ENCODE results near the gene CREB3. TPM values are rescaled to one million over a fixed set of nuclear protein-coding genes. Genes with fewer than 3 reads are reported as not detected.
A peak's percentile ranks its signal among the peaks of the same experiment; 100 is the strongest.

CREB3 gene
- total RNA-seq, 1 donor from 2014 or later: 16.9 TPM

DNA sequence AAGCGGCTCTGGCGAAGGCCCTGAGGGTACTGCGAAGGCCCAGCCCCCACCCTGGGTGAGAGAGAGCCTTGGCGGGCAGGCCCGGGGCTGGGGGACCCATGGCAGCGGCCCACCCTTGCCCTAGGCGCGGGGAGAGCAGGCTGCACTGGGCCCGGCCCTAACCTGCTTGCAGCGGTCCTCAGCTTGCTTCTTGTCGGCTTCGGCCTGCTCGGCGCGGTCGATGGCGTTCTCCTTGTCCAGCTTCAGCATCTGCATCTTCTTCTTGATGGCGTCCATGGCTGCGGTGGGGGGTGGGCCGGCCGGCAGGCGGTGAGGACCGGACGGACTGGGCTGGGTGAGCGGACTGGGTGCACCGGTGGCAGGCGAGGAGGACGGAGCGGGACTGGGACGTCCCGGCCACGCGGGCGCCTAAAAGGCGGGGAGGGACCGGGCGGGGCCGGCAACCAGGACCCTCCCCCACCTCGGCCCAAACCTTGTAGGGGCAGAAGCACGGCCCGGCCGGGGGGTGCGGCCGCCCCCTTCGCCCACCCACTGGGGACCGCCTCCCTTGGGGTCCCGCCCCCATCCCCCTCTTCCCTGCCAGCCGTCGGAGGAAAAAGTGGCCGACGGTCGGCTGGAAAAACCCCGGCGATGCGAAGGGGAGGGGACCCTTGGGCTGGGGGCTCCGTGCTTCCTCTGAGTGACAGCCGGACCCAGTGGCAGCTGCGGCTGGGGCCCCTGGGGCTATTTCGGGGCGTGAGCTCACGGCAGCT lies 42.7 kb upstream of the CREB3 start, which contains the start of gene TPM2:
Gene TPM2 (minus strand): TSS at position 384 of the 752 bp plus-strand sequence. CDS start 108 bp downstream, at position 276.
- intact Hi-C loops (cut with micrococcal nuclease): loop anchor here (1.0 kb wide), 1 partner anchor 24 kb away; the partner anchor contains the start of gene ARHGEF39
- ATAC-seq (ENCODE audit: low read depth): no peak

DNA sequence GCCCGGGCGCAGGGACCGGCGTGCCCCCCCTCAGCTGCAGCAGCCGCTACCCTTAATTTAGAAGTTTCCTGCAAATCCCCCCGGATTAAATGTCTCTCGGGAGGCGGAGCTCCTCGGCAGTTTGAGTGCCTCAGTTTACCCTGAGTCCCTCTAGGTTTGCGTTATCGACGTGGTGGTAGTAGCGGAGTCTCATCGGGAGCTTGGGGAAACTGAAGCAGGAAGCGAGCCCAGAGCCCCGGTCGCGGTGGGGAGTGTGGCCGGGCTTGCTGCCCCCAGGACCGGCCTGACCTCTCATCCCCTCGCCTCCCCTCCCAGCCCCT lies 42.2 kb upstream of the CREB3 start:
- Mint-ChIP-seq H3K36me3 (ENCODE audit: low read depth) (peaks cover 2% of the 10 kb centered on the region), H3K9me3 (no peaks in the 10 kb centered on the region), H3K4me3 (peak overlapping the region; percentile 86), H3K4me1 (peaks cover 12% of the 10 kb centered on the region), H3K27ac (no peak overlapping the region), H3K27me3 (no peaks in the 10 kb centered on the region)
- ChIA-PET POLR2A (interaction anchor here (0.6 to 1.6 kb wide), 10 partner anchors 14 to 707 kb away, joined by 3 to 6 read pairs (median 4); partner anchors contain the start of genes CCDC107, CREB3, RMRP and TLN1), CTCF (interaction anchor here (0.8 to 3.1 kb wide), 3 partner anchors 25 to 192 kb away, joined by 3 to 8 read pairs (median 4); partner anchors contain the start of gene ARHGEF39)
- intact Hi-C loops (cut with micrococcal nuclease): loop anchor here (1.0 kb wide), 1 partner anchor 25 kb away; the partner anchor contains the start of gene ARHGEF39
- TF ChIP-seq, protein P1, sequence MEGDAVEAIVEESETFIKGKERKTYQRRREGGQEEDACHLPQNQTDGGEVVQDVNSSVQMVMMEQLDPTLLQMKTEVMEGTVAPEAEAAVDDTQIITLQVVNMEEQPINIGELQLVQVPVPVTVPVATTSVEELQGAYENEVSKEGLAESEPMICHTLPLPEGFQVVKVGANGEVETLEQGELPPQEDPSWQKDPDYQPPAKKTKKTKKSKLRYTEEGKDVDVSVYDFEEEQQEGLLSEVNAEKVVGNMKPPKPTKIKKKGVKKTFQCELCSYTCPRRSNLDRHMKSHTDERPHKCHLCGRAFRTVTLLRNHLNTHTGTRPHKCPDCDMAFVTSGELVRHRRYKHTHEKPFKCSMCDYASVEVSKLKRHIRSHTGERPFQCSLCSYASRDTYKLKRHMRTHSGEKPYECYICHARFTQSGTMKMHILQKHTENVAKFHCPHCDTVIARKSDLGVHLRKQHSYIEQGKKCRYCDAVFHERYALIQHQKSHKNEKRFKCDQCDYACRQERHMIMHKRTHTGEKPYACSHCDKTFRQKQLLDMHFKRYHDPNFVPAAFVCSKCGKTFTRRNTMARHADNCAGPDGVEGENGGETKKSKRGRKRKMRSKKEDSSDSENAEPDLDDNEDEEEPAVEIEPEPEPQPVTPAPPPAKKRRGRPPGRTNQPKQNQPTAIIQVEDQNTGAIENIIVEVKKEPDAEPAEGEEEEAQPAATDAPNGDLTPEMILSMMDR (IDR thresholded peaks at IDR 0.05): no peak
- DNase-seq (no peak), ATAC-seq (ENCODE audit: low read depth) (peak; percentile 21)

More for the DNA sequence above, 42.7 kb upstream of the CREB3 start, which contains the start of gene TPM2:
- H3K27ac Mint-ChIP-seq: peak within 1 kb of the TSS; percentile 76
- DNase-seq: no peak
- peaks cover 2% of the 10 kb centered on the region for H3K36me3 Mint-ChIP-seq (ENCODE audit: low read depth)
- TF ChIP-seq, protein P1 (IDR thresholded peaks at IDR 0.05): no peak
- POLR2A ChIA-PET: interaction anchor here (0.5 to 1.6 kb wide), 8 partner anchors 15 to 67 kb away, joined by 3 to 6 read pairs (median 4); partner anchors contain the start of genes CCDC107, CREB3, RMRP and TLN1
- H3K4me1 Mint-ChIP-seq: peaks cover 12% of the 10 kb centered on the region
- H3K27me3 Mint-ChIP-seq: no peaks in the 10 kb centered on the region
- CTCF ChIA-PET: interaction anchor here (0.8 to 3.1 kb wide), 3 partner anchors 25 to 193 kb away, joined by 3 to 8 read pairs (median 4); partner anchors contain the start of gene ARHGEF39
- peak within 1 kb of the TSS; percentile 86 for H3K4me3 Mint-ChIP-seq
- H3K9me3 Mint-ChIP-seq: no peaks in the 10 kb centered on the region

DNA sequence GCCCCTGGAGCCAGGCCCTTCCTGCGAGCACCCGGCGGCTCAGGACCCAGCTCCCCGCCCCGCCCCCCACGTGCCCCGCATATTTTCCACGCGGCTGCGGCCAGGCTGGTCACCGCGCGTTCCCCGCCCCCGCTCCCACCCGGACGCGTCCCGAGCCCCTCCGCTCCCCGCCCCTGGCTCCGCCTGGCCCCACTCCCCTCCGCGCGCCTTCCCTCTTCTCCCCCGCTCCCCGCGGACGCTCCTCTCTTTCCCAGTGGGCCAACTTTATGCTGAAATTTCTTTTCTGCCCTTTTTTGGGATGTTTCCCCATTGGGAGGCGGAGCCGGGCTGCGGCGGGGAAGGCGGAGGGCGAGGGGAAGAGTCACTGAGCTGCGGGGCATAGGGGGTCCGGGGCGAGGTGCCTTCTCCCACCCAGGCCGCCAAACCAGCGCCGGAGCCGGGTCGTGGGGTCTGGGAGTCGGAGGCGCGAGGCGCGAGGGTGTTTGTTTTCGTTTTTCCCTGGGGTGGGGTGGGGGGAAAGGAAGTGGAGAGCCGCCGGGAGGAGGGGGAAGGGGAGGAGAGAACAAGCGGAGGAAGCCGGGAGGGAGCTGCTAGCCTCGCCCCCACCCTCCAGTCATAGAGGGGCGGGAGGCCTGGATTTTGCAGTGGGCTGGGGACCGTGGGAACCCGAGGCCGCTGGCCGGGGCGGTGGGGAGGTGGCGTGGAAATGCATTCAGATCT lies 41.7 kb upstream of the CREB3 start:
- Mint-ChIP-seq H3K4me3 (peak overlapping the region; percentile 86), H3K9me3 (no peaks in the 10 kb centered on the region), H3K36me3 (ENCODE audit: low read depth) (peaks cover 2% of the 10 kb centered on the region), H3K27me3 (no peaks in the 10 kb centered on the region), H3K27ac (peak overlapping the region; percentile 76), H3K4me1 (peaks cover 12% of the 10 kb centered on the region)
- TF ChIP-seq, protein P1 (IDR thresholded peaks at IDR 0.05): no peak
- ChIA-PET CTCF (interaction anchor here (0.8 to 3.1 kb wide), 6 partner anchors 26 to 192 kb away, joined by 3 to 8 read pairs (median 6); partner anchors contain the start of genes ARHGEF39, CCDC107, CREB3 and RMRP), POLR2A (interaction anchor here (0.6 to 1.6 kb wide), 10 partner anchors 14 to 708 kb away, joined by 3 to 6 read pairs (median 4); partner anchors contain the start of genes CCDC107, CREB3, RMRP and TLN1)
- intact Hi-C loops (cut with micrococcal nuclease): loop anchor here (1.0 kb wide), 1 partner anchor 25 kb away; the partner anchor contains the start of gene ARHGEF39
- DNase-seq: peak; percentile 27
- ATAC-seq (ENCODE audit: low read depth): peak; percentile 42

DNA sequence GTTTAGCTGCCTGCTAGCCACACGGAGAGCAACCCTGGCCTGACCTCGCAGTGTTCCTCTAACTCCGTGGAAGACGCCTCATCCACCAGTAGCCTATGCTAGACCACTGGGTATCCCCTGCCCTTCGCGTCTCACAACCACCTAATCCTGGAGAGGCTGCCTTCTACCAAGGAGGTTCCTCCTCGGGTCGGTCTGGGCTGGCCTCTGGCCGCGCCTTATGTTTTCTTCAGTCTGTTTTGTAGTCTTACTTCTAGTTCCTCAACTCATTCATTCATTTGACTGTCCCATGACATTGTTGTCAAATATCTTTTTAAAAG lies 41.2 kb upstream of the CREB3 start:
- Mint-ChIP-seq H3K27ac (peak overlapping the region; percentile 76), H3K9me3 (no peaks in the 10 kb centered on the region), H3K4me1 (peaks cover 13% of the 10 kb centered on the region), H3K36me3 (ENCODE audit: low read depth) (peaks cover 2% of the 10 kb centered on the region), H3K4me3 (peak overlapping the region; percentile 86), H3K27me3 (no peaks in the 10 kb centered on the region)
- intact Hi-C loops (cut with micrococcal nuclease): no loop called here
- DNase-seq (no peak), ATAC-seq (ENCODE audit: low read depth) (peak; percentile 9)
- TF ChIP-seq, protein P1 (IDR thresholded peaks at IDR 0.05): no peak
- ChIA-PET POLR2A (interaction anchor here (0.9 to 1.6 kb wide), 3 partner anchors 41 to 151 kb away, joined by 3 to 4 read pairs (median 4); partner anchors contain the start of genes CREB3 and TLN1), CTCF (interaction anchor here (0.8 to 3.1 kb wide), 5 partner anchors 34 to 191 kb away, joined by 3 to 8 read pairs (median 8); partner anchors contain the start of genes CCDC107, CREB3, RMRP and TLN1)

Data from activated B cell treated with CpG ODN at 0.5 μM for 24 hours (primary cell).